ENCODE data around the gene HOMER2. TPM values are rescaled to one million over a fixed set of nuclear protein-coding genes. Genes with fewer than 3 reads are reported as not detected.
"Not testable (repeated sequence)": the region's sequence is repeated elsewhere in the genome, so short reads cannot be mapped to it uniquely, and the experiment has no call there.

HOMER2 gene
- polyA plus RNA-seq, 12 donors: 18.9 to 46.2 (median 32.1) TPM

DNA sequence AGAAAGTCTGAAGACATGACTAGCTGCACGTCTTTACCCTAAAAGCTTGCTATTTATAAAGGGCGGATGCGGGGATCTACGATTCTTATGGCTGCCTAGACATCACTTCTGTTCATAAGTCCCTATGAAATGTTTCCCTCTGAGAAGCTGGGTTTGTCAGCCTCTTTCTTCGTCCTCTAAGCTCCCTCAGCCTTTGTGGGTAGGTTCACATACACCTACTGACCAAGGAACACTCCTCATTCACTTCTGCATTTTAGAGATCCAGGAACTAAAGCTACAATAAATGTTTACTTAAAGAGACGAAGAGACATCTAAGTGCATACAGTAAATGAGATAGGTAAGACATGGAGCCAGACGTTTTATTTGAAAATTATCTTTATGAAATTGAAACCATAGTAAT is 16.8 kb upstream of the HOMER2 start:
- no peak for DNase-seq

DNA sequence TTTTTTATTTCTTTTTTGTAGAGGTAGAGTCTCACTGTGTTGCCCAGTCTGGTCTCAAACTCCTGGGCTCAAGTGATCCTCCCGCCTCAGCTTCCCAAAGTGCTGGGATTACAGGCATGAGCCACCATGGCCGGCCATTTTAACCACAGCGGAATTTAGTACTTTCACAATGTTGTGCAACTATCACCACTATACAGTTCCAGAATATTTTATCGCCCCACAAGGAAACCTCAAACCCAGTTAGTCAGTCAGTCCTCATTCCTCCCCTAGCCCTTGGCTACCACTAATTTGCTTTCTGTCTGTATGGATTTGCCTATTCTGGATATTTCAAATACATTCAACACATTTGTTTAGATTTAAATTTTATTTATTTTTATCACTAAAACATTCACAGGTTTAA is 15.5 kb upstream of the HOMER2 start:
- no peak for DNase-seq

DNA sequence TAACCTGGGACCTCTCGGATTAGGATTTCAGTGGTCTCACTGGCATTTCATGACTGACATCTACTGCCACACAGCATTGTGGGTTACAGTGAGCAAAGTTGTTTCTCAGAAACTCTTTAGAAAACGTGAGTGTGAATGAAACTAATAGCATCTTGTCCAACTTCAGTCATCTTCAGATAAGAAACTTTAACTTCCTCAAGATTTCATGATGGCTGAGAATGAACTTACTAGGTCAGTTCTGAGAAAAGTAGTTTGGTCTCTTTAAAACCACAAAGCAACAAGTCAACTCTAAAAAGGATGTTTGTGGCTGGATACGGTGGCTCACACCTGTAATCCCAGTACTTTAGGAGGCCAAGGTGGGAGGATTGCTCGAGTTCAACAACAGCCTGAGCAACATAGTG is 14.2 kb upstream of the HOMER2 start:
- no peak for DNase-seq

DNA sequence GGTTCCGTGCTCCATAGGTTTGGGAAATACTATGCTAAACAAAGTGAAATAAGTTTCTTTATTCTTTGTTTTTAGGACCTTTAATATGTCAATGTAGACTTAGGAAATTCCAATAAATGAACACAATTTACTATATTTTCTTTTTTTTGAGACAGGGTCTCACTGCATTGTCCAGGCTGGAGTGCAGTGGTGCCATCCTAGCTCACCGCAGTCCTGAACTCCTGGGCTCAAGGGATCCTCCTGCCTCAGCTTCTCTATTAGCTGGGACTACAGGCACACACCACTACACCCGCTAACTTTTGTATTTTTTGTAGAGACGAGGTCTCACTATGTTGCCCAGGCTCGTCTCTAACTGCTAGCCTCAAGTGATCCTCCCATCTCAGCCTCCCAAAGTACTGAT is 12.4 kb upstream of the HOMER2 start:
- no peak for DNase-seq

DNA sequence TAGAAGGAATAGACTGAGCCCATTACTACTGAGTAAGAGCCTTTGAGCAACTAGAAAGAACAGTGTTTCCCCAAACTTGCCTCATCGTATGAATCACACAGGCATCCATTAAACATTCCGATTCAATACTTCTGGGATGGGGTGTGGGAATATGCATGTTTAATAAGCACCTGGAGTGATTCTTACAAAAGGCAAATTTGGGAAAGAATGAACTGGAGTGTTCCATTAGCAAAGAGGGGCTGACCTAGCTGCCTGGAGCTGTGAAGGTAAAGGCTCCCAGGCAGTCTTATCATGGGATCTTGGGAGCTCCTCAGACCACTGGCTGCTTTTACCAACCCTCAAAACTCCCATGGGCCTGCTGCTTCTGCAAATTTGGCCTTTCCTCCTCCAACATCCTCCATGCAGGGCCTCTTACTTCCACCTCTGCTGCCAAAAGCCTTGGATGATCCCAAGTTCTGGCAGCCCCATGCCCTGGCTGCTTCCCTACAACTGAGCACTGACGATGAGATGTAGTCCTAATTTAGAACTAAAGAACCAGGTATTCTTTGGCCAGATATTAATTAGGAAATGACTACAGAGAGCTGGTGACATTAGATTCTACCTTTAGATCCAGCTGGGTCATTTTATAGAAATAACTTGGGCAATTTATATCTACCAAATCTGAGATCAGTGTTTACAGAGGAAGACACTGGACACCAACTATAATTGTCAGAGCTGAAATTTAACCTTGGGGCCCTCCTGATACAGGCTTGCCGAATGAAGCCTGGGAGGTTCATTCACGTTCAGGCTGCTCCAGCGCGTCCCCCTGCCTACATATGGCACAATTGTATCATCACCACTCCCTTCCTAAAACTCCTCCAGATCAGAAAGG is 11.2 kb upstream of the HOMER2 start:
- DNase-seq: no peak

DNA sequence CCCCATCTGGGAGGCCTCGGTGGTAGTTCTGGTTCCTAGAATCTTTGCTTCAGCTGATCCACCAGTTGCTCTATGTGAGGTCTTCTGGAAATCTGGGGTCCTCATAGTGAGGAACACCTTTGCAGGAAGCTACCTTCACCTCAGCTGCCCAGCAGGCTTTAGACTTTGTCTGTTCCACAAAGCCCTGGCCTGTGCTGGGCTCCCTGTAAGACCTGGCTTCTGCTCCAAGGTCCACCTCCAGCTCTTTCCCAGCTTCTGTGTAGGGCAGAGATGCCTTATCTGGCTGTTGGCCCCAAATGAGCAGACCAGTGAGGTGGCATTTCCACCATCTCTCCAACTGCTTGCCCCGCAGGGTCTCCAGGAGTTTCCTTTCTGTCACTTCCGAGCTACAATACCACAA is 8.2 kb upstream of the HOMER2 start:
- DNase-seq: no peak

DNA sequence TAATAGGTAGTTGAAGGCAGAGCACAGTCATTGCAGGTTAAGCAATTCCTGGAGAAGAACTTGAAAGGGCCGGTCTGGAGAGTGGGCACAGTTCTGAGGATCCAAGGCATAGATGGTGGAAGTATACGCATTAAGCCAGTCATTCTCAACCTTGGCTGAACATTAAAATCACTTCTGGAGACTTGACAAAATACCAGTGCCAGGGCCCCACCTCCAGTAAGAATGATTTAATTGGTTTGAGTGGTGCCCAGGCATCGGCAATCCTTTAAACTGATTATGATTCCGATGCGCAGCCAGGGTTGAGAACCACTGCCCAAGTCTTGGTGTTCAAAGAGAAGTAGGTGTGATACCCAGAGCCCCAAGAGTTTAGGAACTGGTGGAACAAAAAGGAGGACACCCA is 6.9 kb upstream of the HOMER2 start:
- no peak for DNase-seq

DNA sequence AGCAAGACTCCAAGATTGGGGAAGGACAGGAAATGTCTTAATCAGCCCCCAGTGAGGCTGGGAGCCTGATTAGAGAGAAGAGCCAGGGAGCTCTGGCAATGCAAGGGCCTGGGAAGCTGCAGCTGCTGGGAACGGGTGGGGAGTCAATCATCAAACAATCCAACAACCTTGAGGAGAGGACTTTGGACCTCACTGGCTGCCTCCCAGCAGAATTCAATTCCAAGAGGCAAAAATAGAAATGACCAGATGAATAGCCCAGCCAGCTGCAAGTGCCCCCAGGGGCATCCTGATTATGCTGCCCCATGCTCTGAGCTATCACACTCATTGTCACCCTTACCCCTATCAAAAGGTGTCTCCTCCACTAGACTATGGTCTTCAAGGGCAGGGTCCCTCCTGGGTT is 6.1 kb upstream of the HOMER2 start:
- DNase-seq: no peak

DNA sequence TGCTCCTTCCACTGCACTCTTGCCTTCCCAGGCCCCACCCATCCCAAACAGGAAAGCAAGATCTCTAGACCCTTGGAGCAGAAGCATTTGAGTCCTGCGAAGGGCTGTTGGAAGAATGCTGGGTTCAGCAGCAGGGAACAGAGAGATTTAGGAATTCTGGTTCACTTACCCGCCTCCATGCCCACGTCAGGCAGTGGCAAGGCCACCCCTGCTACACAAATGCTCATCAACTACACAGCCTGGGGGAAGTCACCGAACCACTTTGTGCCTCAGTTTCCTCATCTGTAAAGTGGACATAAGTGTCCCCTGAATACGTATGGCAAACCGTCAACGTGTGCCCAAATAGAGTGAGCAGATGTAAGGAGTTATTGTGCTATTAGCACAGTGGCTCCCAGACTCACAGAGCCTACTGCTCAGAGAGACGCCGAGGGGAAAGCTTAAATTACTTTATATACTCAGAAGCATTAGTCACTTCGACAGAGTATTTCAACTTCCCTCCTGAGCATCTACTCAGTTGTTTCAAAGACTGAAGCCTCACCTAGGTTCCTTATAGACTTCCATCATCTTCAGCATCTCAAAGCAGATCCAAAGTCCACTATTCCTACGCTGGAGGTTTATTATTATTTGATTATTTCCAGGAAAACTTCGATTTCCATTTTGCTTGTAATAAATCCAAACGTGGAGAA is 905 bp downstream of the HOMER2 start:
- DNase-seq: no peak

DNA sequence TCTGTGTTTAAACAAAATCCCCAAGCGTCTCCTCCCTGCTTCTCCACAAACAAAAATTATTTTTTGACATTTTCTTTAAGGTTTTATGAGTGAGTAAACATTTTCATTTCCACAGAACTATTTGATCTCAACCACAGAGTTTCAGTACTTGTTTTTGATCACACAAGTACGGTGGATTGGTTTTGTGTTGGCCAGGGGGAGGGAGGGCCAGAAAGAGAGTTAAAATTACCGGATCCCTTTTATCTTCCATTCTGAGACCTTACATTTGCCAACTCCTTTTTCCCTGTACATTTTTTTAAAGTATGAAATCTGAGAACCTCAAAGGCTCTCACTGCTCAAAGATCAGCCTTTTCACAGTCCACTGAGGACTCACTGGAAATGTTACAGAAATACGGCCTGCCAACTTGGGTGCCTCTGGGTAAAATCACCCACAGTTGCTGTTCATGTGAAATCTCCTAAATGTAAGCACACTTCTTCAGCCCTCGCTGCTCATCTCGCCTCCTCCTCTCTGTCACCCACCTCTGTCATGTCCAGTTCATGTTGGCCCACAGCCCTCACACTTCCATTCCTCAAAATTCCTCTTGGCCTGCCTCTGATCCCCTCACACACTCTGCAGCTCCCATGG is 1.7 kb downstream of the HOMER2 start:
- no peak for DNase-seq

DNA sequence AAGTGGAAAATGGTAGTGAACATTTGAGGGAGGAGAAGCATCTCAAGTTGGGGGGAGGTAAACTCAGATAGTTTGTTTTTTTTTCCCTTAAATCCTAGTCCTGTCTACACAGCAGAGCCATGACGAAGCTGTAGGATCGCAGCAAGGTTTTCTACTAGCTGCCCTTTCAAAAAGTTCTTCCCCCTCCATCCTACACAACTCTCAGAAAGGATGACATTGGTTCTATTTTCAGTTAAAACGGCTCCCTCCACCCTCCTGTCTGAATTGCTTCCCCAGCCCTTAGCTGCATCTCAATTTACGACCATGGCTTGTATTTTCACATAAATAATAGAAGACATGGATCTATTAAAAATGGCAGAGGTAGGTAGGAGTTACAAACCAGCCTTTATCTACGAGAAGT is 2.2 kb downstream of the HOMER2 start:
- DNase-seq: no peak

DNA sequence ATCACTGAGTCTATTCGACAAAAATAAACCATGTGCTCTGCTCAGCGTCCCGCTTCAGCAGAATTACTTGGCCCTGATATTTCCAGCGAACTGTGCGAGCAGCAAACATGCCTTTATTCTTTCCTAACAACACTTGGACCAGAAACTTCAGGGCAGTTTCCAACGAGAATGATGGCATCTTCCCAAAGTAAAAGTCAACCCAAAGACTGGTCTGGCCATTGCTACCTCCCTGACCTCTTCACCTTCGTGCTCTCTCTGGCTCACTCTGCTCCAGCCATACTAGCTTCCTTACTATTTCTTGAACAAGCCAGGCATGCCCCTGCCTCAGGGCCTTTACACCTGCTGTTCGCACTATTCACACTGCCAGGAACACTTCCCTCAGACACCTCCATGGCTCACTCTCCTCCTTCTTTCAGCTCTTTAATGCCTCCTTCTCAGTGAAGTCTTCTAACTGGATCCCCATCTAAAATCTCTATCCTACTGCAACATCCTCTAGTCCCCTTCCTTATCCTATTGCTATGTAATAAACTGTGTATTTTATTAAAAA is 6.3 kb downstream of the HOMER2 start:
- DNase-seq: no peak

DNA sequence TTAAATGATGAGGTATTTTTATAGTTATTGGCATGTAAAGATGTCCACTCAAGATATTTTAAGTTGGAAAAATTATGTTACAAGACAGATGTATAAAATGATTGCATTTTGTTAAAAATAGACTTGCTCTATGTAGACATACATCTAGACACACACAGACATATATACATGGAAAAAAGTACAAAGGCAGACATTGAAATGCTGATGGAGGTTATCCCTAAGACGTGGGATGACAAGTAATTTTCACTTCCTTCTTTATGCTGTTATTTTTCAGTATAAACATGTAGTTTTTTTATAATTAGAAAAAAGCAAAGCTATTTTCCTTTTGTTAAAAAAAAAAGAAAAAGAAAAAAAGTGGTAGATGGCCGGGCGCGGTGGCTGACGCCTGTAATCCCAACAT is 7.2 kb downstream of the HOMER2 start:
- no peak for DNase-seq

DNA sequence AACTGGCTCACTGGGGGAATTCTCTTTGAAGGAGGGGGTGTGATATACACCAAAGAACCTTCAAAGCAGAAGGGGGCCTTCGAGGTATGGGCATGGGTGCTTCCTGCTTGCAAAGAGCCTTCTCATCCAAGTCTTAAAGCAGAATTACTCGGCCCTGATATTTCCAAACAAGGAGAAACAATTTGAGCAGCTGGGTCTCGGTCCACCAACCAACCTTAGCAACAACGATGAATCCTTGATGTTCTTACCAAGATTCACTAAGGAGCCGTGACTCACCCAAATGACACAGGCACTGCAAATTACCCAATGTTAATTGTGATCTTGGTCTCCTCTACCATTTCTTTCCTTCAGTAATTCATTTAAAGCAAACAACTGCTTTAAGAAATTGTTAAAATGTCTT is 7.7 kb downstream of the HOMER2 start:
- DNase-seq: no peak

DNA sequence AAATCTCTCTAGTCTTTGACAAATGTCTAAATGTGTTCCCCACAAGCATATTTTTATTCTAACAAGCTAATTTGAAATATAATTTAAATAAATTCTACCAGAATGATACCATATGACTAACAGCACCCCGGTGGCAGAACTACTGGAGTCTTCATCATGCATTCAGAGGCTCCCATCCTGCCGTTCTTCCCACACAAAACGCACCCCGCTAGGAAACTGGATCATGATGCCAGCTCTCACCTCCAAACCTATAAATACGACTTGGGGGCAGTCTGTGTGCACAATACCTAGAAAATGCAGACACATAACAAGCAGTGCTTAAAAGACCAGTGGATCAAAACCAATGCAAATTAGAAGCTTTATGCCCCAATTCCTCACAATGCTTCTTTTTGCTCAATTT is 8.5 kb downstream of the HOMER2 start:
- DNase-seq: no peak

DNA sequence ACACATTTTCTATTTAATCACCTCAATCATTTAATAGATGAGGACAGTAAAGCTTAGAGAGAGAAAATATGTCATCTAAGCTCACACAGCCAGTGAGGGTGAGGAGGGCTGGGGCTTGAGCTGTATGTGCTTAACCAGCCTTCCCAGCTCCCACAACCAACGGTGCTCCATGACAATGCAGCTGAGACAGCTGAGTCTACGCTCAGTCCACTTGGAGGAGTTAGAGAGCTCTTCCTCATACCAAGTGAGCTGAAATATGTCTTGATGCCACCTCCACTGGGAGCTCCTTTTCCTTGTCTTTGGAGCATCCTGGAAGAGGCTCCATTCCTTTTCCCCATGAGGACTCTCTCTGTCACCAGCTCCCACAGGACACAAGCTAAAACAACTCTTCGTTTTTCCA is 9.3 kb downstream of the HOMER2 start:
- no peak for DNase-seq

DNA sequence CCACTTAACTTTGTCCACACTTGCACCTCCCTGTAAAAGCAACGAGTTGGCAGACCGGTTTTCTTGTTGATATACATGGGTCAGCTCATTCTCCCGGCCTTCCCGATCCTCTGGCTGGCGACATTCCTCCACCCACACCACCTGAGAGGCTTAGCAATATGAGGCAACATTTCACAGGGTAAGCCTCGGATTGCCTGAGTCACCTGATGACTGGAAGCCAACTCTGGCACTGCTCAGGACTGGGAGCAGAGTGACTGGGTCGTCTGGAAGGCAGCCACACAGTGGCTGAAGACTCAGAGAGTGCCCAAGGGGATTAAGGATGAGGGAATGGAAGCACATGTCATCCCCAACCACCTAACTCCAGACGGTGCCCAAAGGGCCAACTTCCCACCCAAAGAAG is 9.8 kb downstream of the HOMER2 start:
- DNase-seq: no peak

DNA sequence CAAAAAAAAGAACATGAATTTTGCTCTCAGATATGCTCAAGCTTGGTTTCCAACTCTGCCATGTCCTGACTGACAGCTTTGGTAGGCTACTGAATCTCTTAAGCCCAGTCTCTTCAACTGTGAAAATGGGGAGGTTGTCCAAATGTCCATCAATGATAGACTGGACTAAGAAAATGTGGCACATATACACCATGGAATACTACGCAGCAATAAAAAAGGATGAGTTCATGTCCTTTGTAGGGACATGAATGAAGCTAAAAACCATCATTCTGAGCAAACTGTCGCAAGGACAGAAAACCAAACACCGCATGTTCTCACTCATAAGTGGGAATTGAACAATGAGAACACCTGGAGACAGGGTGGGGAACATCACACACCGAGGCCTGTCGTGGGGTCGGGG is 12.8 kb downstream of the HOMER2 start:
- DNase-seq: not testable (repeated sequence)

DNA sequence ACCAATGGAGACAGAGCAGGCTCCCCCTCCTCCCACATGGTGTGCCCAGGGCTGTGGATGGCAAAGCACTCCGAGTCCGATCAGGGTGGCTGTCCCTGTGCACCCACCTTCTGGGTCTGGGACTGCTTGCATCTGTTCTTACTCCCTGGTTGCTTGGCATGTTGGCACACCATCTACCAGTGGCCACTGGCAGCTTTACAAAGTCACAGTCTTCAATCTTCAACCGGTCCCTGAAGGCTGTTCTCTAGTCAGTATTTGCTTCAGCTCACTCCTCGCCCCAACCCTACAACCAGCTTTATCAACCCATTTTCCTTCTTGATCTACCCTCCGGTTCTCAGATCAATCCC is 14.8 kb downstream of the HOMER2 start:
- no peak for DNase-seq

DNA sequence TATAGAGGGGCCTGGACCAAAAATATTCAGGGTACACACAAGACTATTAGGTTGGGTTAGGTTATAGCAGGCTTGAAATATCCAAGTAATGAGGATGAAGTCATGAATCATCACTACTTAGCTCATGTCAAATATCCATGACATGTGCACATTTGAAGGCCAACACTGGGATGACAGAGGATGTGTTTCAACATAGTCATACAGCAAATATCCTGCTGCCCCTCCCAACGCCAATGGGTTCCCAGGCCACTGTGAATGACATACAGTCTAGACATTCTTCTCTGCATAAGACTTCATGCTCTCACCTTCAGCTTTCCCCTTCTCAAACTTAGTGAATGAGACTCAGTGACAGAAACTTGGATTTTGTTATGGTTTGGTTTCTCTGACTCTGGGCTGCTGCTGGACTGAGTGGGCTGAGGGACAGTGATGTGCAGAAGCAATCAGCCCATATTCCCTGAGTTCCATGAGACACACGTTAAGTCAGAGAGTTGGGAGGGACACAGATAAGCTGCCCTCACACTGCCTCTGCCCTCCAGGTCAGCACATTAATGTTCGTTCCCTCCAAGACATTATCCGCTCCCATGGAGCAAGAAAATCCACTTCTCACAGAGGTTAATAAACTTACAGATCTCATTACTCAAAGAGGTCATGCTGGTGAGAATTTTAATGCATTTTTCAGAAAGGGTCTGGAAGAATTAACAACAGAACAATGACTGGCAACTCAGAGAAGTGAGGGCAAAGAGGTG is 15.4 kb downstream of the HOMER2 start:
- no peak for DNase-seq

DNA sequence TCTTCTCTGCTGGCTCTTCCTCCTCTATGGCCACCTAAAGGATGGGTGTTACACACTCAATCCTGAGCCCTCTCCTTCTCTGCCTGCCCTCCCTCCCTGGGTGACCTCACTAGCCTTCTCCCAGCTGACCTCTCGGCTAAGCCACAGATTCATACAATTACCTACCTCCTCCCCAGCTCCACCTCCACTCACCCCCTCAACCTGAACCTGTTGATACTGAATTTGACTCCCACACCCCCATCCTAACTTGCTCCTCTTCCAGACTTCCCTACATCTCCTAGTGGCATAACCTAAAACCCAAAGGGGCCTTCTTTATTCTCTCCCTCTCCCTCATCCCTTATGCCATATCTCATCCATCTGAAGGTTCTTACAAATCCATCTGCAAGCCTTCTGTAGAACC is 17.1 kb downstream of the HOMER2 start:
- DNase-seq: no peak

All from muscle of arm (tissue), 12 donors.